ENCODE measurements around the gene CSF1R.
"Not testable (repeated sequence)": the region's sequence is repeated elsewhere in the genome, so short reads cannot be mapped to it uniquely, and the experiment has no call there.

CSF1R gene

GRCh38 chr5:150054569-150054968 lies 31.8 kb downstream of the CSF1R start:
- no peak for DNase-seq (ENCODE audit: low spot score)

GRCh38 chr5:150053713-150054392 lies 32.5 kb downstream of the CSF1R start:
- DNase-seq (ENCODE audit: low spot score): no peak

GRCh38 chr5:150052956-150053712 lies 33.2 kb downstream of the CSF1R start:
- no peak for DNase-seq (ENCODE audit: low spot score)

- no peak for DNase-seq (ENCODE audit: low spot score)
Observed at GRCh38 chr5:150052226-150052955, 34.0 kb downstream of the CSF1R start.

- DNase-seq (ENCODE audit: low spot score): no peak
Observed at GRCh38 chr5:150051657-150052195, 34.6 kb downstream of the CSF1R start.

- not testable (repeated sequence) for DNase-seq (ENCODE audit: low spot score)
Observed at GRCh38 chr5:150050172-150050811, 36.1 kb downstream of the CSF1R start.

- no peak for DNase-seq (ENCODE audit: low spot score)
Observed at GRCh38 chr5:150046031-150046430, 40.3 kb downstream of the CSF1R start.

GRCh38 chr5:150045549-150045948 lies 40.8 kb downstream of the CSF1R start:
- no peak for DNase-seq (ENCODE audit: low spot score)

- no peak for DNase-seq (ENCODE audit: low spot score)
Observed at GRCh38 chr5:150044712-150045111, 41.6 kb downstream of the CSF1R start.

- DNase-seq (ENCODE audit: low spot score): no peak
Observed at GRCh38 chr5:150044329-150044681, 42.0 kb downstream of the CSF1R start.

GRCh38 chr5:150043657-150044328 lies 42.6 kb downstream of the CSF1R start:
- DNase-seq (ENCODE audit: low spot score): no peak

GRCh38 chr5:150042459-150042858 lies 43.9 kb downstream of the CSF1R start:
- no peak for DNase-seq (ENCODE audit: low spot score)

- DNase-seq (ENCODE audit: low spot score): no peak
Observed at GRCh38 chr5:150038547-150038946, 47.8 kb downstream of the CSF1R start.

GRCh38 chr5:150036513-150036912 lies 49.8 kb downstream of the CSF1R start:
- DNase-seq (ENCODE audit: low spot score): no peak

- DNase-seq (ENCODE audit: low spot score): no peak
Observed at GRCh38 chr5:150035139-150035895, 51.0 kb downstream of the CSF1R start.

GRCh38 chr5:150034662-150035061 lies 51.7 kb downstream of the CSF1R start:
- DNase-seq (ENCODE audit: low spot score): no peak

GRCh38 chr5:150033334-150033733 lies 53.0 kb downstream of the CSF1R start:
- no peak for DNase-seq (ENCODE audit: low spot score)

GRCh38 chr5:150028047-150028446 lies 58.3 kb downstream of the CSF1R start:
- DNase-seq (ENCODE audit: low spot score): not testable (repeated sequence)

GRCh38 chr5:150026682-150027172 lies 59.6 kb downstream of the CSF1R start:
- no peak for DNase-seq (ENCODE audit: low spot score)

- DNase-seq (ENCODE audit: low spot score): no peak
Observed at GRCh38 chr5:150024346-150024984, 61.9 kb downstream of the CSF1R start.

Data from ecto neural progenitor cell (in vitro differentiated cells).